ENCODE results near the gene TEKT3.

Gene TEKT3

DNA sequence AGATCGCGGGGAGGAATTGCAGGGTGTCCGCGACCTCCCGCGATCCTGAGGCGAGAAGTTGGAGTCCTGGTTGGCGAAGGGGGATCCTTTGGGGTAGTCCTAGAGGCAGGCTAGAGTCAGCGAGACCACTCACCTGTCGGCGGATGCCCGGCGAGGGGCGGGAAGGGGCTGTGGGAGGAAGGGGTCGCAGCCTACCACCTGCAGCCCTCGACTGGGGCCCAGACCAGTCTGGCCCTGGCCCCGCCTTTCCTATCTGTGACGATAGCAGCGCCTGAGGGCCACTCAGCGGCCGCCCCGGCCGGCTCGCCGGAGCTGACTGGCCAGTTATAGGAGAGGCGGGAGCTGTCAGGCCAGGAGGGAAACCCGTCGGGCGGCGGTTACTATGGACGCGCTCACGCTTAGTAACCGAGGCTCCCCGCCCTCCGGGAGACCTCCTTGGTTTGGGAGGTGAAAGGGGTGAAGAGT lies at the start of gene TEKT3:
Gene TEKT3 (minus strand): TSS at position 213 of the 465 bp plus-strand sequence. CDS start 10,012 bp downstream, outside the sequence.
- DNase-seq (ENCODE audit: low spot score): peak; percentile 73

DNA sequence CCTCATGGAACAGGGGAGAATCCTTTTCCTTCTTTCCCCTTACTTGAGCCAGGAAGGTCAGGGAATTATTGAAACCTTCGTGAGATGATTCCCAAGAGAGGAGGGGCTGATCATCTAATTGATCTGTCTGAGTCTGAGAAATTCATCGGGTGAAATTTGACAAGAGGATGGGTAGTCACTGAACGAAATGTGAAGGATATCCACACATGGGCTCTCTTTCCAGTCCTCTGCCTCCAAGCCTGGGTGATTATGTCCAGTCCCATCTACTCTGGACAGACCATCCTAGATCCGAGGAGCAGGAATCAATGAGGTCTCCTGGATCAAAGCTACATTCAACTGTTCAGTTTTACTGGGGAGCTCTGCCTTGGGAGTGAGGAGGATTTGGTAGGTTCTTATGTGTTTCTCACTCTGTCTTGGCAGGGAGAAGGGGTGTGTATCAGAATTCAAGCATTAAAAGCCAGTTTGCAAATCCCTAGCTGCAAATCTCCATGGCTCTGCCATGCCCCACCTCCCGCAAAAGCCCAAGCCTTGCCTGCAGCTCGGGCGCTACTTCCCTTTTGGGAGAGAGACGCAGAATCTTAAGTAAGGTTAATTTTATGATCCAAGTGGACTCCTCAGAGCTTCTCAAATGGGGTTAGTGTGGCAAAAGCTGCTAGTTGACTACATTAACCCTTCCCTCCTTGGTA lies 47.1 kb upstream of the TEKT3 start:
- no peak for DNase-seq (ENCODE audit: low spot score)

DNA sequence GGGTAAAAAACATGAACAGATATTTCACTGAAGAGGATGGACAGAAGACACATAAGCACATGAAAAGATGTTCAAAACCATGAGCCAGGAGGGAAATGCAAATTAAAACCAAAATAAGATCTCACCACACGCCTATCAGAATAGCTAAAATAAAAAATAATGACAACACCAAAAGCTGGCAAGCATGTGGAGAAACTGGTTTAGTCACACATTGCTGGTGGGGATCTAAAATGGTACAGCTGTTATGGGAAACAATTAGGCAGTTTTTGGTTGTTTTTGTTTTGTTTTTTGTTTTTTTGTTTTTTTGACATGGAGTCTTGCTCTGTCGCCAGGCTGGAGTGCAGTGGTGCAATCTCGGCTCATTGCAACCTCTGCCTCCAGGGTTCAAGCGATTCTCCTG lies 44.7 kb upstream of the TEKT3 start:
- DNase-seq (ENCODE audit: low spot score): no peak

DNA sequence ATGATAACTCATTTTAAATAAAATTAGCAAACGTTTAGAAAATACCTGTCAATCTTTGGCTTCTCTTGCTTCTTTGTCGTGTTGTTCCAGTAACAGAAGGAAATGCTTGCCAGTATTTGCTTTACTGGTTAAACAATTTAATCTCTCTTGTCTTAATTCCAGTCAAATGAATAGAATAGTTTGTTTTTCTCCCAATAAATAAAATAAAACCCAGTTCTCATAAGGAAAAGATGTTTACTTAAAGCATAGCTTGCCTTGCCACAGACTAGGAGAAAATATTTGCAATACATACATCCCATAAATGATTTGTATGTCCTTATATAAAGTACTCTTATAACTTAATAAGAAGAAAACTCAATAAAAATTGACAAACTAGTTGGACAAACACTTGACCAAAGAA lies 43.9 kb upstream of the TEKT3 start:
- DNase-seq (ENCODE audit: low spot score): no peak

DNA sequence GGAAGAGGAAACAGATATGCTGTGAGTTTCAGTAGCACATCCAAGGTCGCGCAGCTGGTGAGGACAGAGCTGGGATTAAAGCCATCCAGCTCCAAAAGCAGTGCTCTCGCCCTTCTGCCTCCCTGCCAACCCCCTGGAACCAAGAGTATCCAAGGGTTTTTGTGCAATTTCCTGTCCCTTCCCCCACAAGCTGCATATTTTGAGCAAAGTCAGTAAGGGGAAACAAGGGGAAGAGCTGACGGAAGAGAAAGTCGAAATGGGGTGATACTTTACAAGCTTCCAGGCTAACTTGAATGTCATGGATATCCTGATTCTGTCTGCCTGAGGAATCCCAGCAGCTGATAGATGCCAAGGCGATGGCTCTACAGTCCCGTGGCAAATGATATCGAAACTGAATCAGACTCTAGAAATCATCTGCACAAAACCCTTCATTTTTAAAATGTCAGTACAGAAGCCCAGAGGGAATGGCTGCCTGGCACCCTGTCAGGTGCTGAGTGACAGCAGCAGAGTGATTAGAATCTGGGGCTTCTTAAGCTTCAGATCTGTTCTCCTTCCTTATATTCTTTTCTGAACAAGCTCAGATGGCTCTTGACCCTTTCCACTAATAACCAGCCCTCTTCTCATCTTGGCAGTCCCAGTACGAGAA lies 42.9 kb upstream of the TEKT3 start:
- DNase-seq (ENCODE audit: low spot score): peak; percentile 38

DNA sequence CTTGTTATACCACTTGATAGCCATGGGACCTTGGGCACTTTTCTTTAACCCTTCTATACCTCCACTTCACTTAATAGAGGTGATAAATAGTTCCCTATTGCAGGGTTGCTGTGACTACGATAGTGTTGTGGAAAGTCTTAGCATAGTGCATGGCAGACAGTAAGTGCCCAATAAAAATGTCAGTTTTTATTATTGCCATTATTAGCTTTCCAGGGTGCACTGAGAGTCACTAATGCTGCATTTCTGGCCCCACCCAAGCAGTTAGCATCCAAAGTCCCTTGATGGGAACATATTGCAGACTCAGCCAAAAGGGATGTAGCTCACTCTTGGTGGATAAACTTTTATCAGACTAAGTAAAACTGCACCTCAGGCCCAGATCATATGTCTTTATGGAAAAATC lies 41.5 kb upstream of the TEKT3 start:
- no peak for DNase-seq (ENCODE audit: low spot score)

DNA sequence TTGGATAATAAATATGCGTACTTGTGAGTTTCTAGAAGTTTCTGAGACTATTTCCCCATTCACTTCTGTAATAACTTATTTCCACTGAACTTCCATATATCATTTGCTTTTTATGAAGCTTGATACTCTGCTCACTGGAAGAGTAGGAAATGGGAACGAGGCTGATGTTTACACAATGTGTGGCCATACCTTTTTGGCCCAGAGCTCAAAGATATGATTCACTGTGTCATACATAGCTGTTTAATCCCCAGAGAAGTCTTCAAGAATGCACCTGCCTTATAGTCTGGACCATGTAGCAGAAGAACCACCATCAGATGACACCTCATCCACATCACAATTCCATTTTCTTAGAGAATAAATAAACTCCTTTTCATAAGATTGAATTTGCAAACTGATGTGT lies 40.3 kb upstream of the TEKT3 start:
- no peak for DNase-seq (ENCODE audit: low spot score)

DNA sequence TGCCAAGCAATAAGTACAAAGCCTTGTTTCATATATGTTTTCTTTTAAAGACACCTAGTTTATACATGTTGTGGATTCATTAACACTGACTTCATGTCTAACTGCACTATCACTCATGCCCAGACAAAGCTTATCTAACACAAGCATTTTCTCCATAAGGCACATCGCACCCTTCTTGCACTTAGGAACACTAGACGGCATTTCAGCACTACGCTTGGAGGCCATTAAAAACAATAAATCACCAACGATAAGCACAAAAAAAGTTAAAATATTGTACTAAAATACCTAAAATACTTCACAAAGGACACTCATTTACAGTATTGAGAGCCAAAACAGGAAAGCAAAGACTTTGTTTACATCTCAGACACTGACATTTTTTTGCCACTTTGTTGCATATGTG lies 39.0 kb upstream of the TEKT3 start:
- no peak for DNase-seq (ENCODE audit: low spot score)

DNA sequence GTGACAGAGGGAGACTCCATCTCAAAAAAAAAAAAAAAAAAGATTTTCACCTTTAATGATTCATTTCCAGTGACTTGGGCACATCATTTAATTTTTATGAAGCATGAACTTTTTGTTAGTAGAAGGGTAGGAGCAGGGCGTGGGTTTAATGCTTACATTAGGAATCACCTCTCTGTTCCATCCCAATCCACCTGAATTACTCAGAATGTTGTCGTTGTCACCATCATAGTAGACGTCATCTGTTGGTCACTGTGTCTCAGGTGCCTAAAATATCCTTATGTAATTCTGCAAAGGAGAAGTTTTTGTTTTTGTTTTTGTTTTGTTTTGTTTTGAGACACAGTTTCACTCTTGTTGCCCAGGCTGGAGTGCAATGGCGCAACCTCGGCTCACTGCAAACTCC lies 38.3 kb upstream of the TEKT3 start:
- no peak for DNase-seq (ENCODE audit: low spot score)

DNA sequence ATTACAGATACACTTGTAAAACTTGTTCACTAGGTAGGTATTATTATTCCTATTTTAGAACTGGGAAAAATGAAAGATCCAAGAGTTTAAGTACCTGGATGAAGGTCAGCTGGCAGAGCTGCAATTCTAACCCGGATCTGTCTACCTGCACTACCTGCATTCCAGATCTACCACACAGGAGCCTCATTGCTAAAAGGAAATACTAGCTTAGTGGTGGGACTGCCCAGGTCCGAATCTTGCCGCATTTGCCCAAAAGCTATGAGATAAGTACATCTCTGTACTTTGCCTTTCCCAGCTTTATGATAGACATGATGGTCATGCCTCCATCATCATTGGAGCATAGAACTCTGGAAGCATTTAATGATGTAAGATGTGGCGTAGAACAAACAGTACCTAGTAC lies 36.8 kb upstream of the TEKT3 start:
- DNase-seq (ENCODE audit: low spot score): no peak

DNA sequence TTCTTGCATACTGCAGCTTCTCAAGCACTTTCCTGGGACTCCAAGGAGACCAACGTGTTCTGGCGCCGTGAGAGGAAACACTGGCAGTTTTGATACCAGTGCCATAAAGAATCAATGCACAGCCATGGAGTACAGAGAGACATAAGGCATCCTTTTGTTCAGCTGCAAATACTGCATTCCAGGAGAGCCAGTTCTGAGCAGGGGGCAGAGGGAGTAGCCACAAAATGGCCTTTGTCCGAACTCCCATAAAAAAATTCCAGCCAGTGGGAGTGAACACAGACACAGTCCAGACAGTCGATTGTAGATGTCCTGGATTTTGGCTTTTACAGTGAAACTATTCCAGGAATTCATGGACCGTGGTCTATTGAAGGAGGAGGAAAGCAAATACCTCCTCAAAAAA lies 36.2 kb upstream of the TEKT3 start:
- DNase-seq (ENCODE audit: low spot score): peak; percentile 86

DNA sequence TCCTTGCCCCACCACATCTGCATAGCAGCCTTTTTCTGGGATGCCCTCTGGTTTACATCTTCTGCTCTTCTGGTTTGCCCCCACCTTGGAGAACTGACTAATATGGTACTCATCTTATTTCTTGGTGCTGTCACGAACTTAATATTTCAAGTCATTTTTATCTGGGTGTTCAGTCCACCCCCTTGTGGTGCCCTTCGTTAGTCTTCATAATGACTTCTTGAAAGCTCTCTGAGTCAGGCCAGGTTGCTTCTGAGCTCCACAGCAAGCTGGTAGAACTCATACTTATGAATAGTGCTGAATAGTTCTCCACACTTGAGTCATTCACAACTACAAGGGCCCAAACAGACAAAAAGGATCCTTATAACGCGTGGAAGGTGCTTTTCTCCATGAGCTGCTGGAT lies 35.8 kb upstream of the TEKT3 start:
- DNase-seq (ENCODE audit: low spot score): no peak

DNA sequence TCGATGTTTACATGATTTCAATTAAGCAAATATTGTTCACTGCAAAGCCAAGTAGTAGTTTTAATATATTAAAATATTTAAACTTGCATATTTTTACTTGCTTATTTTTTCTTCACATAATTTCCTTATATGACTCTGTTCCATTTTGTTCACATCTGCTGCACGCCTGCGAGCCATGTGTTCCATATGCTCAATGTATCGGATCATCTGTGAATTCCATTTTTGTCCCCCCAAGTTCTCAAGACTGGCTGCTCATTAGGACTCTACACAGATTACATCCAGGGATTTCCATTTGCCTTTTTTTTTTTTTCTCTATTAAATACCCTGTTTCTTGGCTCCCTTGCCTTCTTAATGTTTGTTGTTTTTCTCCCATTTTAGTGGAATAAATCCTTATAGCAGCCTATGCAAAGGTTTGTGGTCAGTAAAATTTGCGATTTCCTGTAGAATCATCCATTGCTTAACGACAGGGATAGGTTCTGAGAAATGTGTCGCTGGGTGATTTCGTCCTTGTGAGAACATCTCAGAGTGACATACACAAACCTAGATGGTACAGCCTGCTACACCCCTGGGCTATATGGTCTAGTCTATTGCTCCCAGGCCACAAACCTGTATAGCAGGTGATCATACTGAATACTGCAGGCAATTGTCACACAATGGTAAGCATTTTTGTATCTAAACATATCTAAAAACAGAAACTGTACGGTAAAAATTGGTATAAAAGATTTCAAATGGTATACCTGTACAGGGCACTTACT lies 30.2 kb upstream of the TEKT3 start:
- DNase-seq (ENCODE audit: low spot score): no peak

DNA sequence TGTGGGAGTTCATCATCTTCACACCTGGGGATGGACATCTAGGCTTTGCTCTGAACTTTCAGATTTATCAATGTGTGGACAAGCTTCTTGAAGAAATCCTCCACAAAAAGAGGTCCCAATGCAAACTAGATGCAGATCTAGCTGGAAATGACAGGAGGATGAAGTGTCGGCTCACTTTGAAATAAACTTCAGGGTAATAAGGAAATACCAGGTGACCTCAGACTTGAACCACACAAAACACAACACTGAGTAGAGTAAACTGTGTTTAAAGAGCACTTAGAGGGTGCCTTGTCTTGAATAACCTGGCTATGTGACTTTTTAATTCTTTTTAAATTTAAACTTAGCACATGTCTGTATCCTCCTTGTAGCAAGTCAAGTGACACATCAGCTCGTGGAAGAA lies 27.2 kb upstream of the TEKT3 start:
- no peak for DNase-seq (ENCODE audit: low spot score)

DNA sequence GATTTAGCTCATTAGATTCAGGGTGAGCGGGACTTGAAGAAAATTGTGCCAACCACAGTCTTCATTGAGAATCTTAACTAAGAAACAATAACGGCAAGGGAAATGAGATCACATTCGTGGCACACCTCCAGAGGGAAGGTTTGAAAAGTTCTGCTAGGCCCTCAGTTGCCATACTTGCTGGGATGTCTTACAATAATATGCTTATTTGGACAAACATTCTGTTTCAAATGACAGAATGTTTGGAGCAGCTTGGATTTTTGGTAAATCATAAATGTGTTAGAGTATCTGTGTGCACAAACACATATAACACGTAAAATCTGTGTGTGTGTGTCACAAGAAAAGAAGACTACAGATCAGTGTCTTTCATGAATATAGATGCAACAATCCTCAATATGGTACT lies 24.6 kb upstream of the TEKT3 start:
- DNase-seq (ENCODE audit: low spot score): no peak

DNA sequence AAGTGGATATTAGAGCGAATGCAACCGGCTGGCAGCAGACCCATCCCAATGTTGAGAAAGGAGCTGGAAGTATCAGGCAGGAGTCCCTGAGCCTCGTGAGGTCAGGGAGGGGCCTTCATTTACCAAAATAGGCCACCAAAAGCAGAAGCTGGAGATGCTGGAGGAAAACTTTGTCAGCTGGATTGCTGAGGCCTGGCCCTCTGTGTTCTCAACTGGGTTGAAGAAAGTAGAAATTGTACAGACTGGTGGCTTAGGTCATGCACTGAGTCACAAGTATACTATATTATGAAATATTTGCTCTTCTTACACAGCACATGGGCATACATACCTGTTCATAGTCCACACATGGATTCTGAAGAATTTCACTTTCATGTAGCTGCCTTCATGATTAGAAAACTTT lies 23.2 kb upstream of the TEKT3 start:
- DNase-seq (ENCODE audit: low spot score): no peak

DNA sequence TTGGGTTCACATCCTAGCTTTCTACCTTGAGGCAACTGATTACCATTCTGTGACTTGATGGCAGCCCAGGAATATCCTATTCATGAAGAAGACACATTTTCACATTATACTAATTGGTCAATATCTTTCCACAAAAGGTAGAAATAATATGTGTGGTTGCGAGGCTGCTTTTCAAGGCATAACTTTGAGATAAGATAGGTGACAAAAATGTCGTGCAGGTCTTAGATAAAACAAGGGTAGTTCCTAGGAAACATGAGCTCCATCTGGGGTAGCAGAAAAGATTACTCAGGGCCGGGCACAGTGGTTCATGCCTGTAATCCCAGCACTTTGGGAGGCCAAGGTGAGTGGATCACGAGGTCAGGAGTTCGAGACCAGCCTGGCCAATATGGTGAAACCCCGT lies 22.3 kb upstream of the TEKT3 start:
- no peak for DNase-seq (ENCODE audit: low spot score)

DNA sequence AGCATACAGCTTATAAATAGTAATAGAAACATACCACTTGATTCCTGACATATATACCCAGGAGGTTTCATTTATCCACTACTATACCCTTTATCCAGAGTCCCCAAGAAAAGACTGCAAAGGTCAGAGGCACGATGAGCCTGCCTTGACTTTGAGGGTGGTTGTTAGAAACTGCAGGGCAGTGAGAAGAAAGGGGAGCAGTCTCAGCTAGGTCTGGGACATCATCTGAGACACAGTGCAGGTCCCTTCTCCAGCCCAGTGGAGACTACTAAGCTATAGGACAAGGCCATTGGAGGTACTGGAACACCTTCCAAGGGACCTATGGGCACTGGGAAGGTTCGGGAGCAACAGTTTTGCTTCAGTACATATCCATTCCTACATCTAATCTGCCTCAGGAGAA lies 20.2 kb upstream of the TEKT3 start:
- no peak for DNase-seq (ENCODE audit: low spot score)

DNA sequence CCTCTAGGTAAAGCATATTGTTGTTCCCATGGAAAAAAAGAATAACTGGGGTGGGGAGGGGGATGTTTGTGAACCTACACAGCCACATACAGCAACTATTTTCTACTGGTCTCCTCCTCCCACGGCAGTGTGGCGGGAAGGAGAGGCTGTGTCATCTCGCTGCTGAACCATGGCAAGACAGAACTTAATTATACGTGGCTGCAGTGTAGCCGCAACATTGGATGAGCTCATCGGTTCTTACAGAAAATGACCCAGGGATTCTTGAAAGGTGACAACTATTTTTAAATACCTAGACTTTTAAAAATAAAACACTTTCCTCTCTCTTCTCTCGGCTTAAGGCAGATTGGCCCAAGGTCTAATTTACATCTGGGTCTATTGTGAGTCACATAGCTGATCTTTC lies 19.8 kb upstream of the TEKT3 start:
- no peak for DNase-seq (ENCODE audit: low spot score)

DNA sequence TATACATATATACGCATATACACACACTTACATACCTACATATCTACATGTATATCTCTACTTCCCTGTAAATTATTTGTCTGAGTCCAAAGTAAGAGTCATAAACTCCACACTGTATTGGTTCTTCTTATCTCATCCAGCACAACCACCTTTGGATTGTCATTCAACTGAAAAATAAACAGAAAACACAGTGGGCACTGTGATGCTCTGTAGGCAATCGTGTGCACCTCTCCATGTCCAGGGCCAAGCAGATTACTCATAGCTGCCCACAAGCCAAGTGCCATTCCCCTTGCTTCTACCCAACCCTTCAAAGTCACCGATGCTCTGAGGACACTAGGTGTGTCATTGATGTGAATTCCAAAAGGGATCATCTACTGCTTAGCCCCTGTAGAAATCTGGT lies 12.9 kb upstream of the TEKT3 start:
- DNase-seq (ENCODE audit: low spot score): no peak

DNA sequence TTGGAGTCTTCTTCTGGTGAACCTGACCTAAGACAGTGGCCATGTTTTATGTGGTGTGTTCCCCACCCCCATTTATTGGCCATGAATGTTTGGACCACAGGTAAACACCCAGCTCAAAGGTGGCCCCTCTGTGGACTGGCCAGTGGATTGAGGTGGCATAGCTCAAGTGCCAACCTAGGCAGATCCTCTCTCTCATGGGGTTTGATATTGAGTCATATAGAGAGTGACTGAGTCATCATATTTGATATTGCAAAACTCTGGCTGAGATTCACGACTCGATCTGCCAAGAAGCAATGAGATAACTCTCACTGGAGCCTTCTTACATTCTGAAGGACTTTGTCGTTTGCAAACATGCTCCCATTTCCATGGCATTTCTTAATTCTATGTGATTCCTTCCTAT lies 10.5 kb upstream of the TEKT3 start:
- no peak for DNase-seq (ENCODE audit: low spot score)

DNA sequence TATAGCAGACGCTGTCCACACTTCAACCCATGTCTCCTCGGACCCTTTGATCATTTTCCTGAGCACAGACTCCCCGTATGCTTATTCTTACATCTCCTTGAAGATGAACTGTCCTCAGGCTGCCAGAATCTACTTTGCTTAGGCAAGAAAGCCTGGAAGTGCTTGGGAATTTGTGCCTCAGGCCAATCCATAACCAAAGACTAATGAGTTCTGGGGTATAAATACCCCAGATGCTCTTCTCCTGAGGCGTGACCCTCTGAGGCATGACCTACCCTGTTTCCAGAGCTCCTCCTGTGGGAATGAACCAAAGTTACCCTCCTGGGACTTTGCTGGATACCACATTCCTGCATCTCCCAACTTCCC lies 10.1 kb upstream of the TEKT3 start:
- DNase-seq (ENCODE audit: low spot score): no peak

DNA sequence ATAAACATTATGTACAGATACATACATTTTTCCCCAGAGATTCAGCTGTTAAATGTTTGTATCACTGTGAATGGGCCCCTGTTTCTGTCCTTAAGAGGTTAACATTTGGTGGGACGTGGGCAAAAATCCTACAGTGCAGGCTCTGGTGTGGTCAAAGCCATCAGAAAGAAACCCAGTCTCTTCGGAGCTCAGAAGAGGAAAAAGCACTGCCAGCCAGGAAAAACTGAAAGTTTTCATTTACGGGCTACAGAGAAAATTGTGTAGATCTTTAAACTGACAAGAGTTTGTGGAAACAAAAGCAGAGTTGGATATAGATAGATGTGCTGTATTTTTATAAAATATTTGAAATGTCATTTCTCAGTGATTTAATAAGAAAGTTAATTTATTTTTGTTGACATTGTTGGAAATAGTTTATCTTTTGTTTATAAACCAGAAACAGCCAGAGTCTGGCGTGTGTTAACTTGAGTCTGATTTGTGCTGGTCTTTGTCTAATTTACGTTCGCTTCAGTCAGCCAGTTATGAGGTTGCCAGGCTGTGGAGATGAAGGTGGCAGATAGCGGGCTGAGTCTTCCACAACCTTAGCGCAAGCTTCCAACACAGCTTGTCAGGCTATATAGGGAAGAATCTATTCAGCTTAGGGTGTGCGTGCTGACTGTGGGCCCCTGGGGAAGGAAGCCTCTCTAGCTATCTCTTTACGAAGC lies 9.5 kb upstream of the TEKT3 start:
- no peak for DNase-seq (ENCODE audit: low spot score)
